ENCODE results near the gene AGBL4.
"Not testable (repeated sequence)": the region's sequence is repeated elsewhere in the genome, so short reads cannot be mapped to it uniquely, and the experiment has no call there.

The AGBL4 gene

GRCh38 chr1:49331066-49331852 is 692.5 kb downstream of the AGBL4 start:
- H3K4me3 ChIP-seq (replicated peaks; ENCODE audit: low read depth, low read length): no peak overlapping the region
- no peak for DNase-seq (ENCODE audit: low read depth)
- TF ChIP-seq, protein P1, sequence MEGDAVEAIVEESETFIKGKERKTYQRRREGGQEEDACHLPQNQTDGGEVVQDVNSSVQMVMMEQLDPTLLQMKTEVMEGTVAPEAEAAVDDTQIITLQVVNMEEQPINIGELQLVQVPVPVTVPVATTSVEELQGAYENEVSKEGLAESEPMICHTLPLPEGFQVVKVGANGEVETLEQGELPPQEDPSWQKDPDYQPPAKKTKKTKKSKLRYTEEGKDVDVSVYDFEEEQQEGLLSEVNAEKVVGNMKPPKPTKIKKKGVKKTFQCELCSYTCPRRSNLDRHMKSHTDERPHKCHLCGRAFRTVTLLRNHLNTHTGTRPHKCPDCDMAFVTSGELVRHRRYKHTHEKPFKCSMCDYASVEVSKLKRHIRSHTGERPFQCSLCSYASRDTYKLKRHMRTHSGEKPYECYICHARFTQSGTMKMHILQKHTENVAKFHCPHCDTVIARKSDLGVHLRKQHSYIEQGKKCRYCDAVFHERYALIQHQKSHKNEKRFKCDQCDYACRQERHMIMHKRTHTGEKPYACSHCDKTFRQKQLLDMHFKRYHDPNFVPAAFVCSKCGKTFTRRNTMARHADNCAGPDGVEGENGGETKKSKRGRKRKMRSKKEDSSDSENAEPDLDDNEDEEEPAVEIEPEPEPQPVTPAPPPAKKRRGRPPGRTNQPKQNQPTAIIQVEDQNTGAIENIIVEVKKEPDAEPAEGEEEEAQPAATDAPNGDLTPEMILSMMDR (IDR thresholded peaks at IDR 0.05; ENCODE audit: low read length, missing control alignments): no peak

DNA sequence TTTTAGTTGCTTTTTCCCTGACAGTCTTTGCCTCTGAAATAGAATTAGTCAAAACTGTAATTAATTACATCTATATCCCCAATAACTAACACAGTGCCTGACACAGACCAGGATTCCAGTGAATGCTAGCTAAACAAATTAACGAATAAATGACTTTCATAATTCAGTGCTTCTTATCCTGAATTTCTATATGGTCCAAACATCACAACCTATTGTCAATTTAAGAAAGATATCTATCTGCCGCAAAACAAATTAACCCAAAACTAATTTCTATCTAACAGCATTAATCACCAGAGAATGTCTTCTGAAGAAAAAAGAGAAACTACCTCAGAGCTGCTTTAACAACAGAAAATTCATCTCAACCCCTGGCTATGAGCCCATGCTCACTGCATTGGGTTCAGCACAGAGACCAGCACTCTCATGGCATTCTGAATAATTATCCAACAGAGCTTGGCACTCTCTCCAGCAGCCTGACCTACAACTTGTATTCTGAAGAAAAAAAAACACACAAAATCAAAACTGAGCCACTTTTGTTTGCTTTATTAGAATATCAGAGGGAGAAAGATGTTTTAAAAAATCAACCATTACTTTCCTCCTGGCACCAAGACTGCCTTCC is 699.7 kb downstream of the AGBL4 start:
- H3K4me3 ChIP-seq (replicated peaks; ENCODE audit: low read depth, low read length): no peak overlapping the region
- DNase-seq (ENCODE audit: low read depth): no peak
- TF ChIP-seq, protein P1 (IDR thresholded peaks at IDR 0.05; ENCODE audit: low read length, missing control alignments): no peak

GRCh38 chr1:49320493-49320892 is 703.3 kb downstream of the AGBL4 start:
- not testable (repeated sequence) for DNase-seq (ENCODE audit: low read depth); H3K4me3 ChIP-seq (replicated peaks; ENCODE audit: low read depth, low read length)

DNA sequence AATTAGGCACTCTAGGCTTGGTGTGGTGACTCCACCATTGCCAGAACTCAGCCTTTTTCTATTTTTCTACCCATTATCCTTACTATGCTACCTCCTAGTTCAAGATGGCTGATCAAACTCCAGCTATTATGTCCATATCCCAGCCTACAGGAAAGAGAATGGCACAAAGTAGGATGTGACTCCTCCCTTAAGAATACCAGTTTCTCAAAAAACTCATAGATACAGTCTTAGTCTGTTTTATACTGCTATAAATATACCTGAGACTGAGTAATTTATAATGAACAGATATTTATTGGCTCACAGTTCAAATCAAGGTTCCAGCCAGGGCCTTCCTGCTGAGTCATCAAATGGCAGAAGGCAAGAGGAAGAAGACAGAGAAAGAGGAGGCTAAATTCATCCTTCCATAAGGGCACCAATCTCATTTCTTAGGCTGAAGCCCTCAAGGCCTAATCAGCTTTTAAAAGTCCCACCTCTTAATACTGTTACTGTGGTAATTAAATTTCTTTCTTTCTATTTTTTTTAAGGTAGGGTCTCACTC is 704.3 kb downstream of the AGBL4 start:
- no peak for DNase-seq (ENCODE audit: low read depth)
- H3K4me3 ChIP-seq (replicated peaks; ENCODE audit: low read depth, low read length): no peak overlapping the region
- TF ChIP-seq, protein P1 (IDR thresholded peaks at IDR 0.05; ENCODE audit: low read length, missing control alignments): no peak

GRCh38 chr1:49318218-49318617 is 705.5 kb downstream of the AGBL4 start:
- no peak overlapping the region for H3K4me3 ChIP-seq (replicated peaks; ENCODE audit: low read depth, low read length)
- TF ChIP-seq, protein P1 (IDR thresholded peaks at IDR 0.05; ENCODE audit: low read length, missing control alignments): no peak

DNA sequence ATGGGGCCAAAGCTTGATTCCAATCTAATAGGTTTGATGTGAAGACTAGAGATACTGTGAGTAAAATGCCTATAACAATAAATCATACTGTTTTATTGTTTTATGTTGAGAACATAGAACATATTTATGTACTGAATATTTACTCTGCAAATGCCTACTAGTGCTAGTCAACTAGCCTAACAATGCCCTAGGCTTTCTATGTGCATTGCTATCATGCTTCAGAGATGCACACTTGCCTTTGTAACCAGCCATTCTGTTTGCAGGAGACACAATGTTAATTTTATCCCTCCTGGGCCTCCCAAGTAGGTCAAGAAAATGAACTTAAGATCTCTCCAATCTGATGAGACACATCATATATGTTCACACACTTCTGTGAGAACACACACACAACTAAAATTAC is 716.3 kb downstream of the AGBL4 start:
- no peak overlapping the region for H3K4me3 ChIP-seq (replicated peaks; ENCODE audit: low read depth, low read length)
- no peak for DNase-seq (ENCODE audit: low read depth)
- TF ChIP-seq, protein P1 (IDR thresholded peaks at IDR 0.05; ENCODE audit: low read length, missing control alignments): no peak

More at GRCh38 chr1:49318218-49318617, 705.5 kb downstream of the AGBL4 start:
- DNase-seq (ENCODE audit: low read depth): no peak

DNA sequence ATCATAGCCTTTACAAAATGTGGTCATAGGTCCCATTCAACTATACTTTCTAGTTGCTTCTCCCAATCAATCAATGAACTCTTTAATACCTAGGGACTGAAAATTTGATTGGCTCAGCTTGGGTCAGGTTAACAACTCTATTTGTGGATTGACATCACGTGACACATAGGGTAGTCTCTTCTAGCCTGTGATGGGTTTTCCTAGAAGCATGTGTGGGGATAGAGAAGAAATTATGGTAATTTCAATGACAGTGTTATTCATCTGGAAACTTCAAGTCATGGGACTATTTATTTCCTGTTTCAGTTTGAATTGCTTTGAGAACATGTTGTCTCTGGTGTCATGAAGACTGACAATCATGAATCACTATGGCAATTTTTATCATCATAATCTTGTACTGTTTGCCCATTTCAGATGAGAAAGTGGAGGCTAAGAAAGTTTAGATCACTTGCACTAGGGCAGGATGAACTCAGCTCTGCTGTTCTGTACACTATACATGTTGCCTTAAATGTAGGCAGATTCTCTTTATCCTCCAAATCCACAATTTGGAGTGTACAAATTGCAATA is 717.2 kb downstream of the AGBL4 start:
- TF ChIP-seq, protein P1 (IDR thresholded peaks at IDR 0.05; ENCODE audit: low read length, missing control alignments): no peak
- no peak overlapping the region for H3K4me3 ChIP-seq (replicated peaks; ENCODE audit: low read depth, low read length)
- DNase-seq (ENCODE audit: low read depth): no peak

DNA sequence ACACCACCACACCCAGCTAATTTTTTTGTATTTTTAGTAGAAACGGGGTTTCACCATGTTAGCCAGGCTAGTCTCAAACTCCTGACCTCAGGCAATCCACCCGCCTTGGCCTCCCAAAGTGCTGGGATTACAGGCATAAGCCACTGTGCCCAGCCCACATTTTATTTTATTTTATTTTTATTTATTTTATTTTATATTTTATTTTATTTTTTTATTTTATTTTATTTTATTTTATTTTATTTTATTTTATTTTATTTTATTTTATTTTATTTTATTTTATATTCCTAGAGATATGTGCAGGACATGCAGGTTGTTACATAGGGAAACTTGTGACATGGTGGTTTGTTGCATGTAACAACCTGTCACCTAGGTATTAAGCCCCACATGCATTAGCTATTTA is 721.4 kb downstream of the AGBL4 start:
- DNase-seq (ENCODE audit: low read depth): not testable (repeated sequence)

More for the DNA sequence above, 721.4 kb downstream of the AGBL4 start:
- not testable (repeated sequence) for H3K4me3 ChIP-seq (replicated peaks; ENCODE audit: low read depth, low read length)
